SK-N-MC (cell line): ENCODE results near the gene ATP1B1.

ENCODE experiments used
- EZH2 ChIP-seq: fragments of 200-600 bp; sonication (generic); IDR thresholded peaks from one replicate; pipeline ENCODE4 v1.6.1; 2017; ENCODE audit warnings: antibody characterized with exemption
- POLR2AphosphoS5 ChIP-seq: IDR thresholded peaks from 2 replicates; pipeline ENCODE4 v1.6.1; 2012; ENCODE audit warnings: mild to moderate bottlenecking, low read depth, low read length, borderline replicate concordance

- TF ChIP-seq EZH2 (no peak), POLR2AphosphoS5 (no peak)
Measured at GRCh38 chr1:169121146-169121923, 14.8 kb downstream of the ATP1B1 start.
